GM12878 (cell line): ENCODE measurements around the gene MCCD1. TPM values are rescaled to one million over a fixed set of nuclear protein-coding genes. Genes with fewer than 3 reads are reported as not detected.

Experiments used
- ATAC-seq: fragments of 200-7000 bp; cut with Tn5 transposase; 3 replicates; pipeline ENCODE4 v1.9.1; 2020; ENCODE audit warnings: mild to moderate bottlenecking, moderate library complexity
- BruUV-seq: library from RNA; stranded (reverse); fragments of 400-500 nt; replicated peaks from 2 replicates; lab custom pipeline; 2021; lab: Mats Ljungman, UMichigan
- CTCF ChIA-PET: fragments of 300-600 bp; sonication (Branson Sonifier 250); formaldehyde crosslinking; extraction: SDS; loops from one replicate; lab custom pipeline; 2021; ENCODE audit warnings: inconsistent platforms; lab: Yijun Ruan, JAX
- POLR2A ChIA-PET: fragments of 350-600 bp; formaldehyde crosslinking; extraction: SDS; loops from one replicate; lab custom pipeline; 2021; ENCODE audit warnings: inconsistent platforms; lab: Charles Lee
- RAD21 ChIA-PET: fragments of 300-600 bp; sonication (Branson Sonifier 250); formaldehyde crosslinking; loops from one replicate; lab custom pipeline; 2023; ENCODE audit warnings: antibody characterized with exemption; ENCODE audit not compliant: unreplicated experiment; lab: Charles Lee
- SMC1A ChIA-PET: fragments of 300-600 bp; sonication (Branson Sonifier 250); formaldehyde crosslinking; loops from one replicate; lab custom pipeline; 2023; ENCODE audit not compliant: unreplicated experiment, uncharacterized antibody; lab: Charles Lee
- DNase-seq: peaks from one replicate; pipeline ENCODE4 v3.0.0-alpha.2; 2011; ENCODE audit warnings: low read depth, low spot score
- FAIRE-seq: peaks from 3 replicates; lab custom pipeline; 2011; peaks lifted over from hg19 to GRCh38; lab: Jason Lieb, UNC
- H2AFZ ChIP-seq: 2 replicates; pipeline ENCODE4 v1.6.0; 2011; ENCODE audit warnings: low read depth, low read length, control low read depth; ENCODE audit not compliant: control insufficient read depth
- H3K27ac ChIP-seq: 2 replicates; pipeline ENCODE4 v1.5.1; 2011; ENCODE audit warnings: control low read depth; ENCODE audit not compliant: control insufficient read depth, insufficient read depth
- H3K27me3 ChIP-seq, 2 experiments: replicated peaks in 1 of 2; 2 replicates each; pipeline versions ENCODE4 v1.6.0 to v1.6.1; 2011; ENCODE audit warnings: low read length in 1 of 2; ENCODE audit not compliant: control insufficient read depth in 2 of 2, insufficient read depth in 2 of 2
- H3K36me3 ChIP-seq, 2 experiments: 2 replicates each; pipeline ENCODE4 v1.5.1; 2011; ENCODE audit warnings: low read length in 1 of 2; ENCODE audit not compliant: control insufficient read depth in 2 of 2, insufficient read depth in 2 of 2
- H3K4me1 ChIP-seq: 2 replicates; pipeline ENCODE4 v1.6.1; 2011; ENCODE audit warnings: mild to moderate bottlenecking, low read length, moderate library complexity, mixed read lengths; ENCODE audit not compliant: control insufficient read depth, insufficient read depth
- H3K4me2 ChIP-seq: 2 replicates; pipeline ENCODE4 v1.6.0; 2011; ENCODE audit warnings: control low read depth; ENCODE audit not compliant: control insufficient read depth, insufficient read depth
- H3K4me3 ChIP-seq: fragments of 200-600 bp; sonication (generic); 2 replicates; pipeline ENCODE4 v1.5.1; 2016
- H3K79me2 ChIP-seq: 2 replicates; pipeline ENCODE4 v1.6.0; 2011; ENCODE audit warnings: low read length; ENCODE audit not compliant: control insufficient read depth, insufficient read depth
- H3K9ac ChIP-seq: 2 replicates; pipeline ENCODE4 v1.8.0; 2011; ENCODE audit warnings: low read length, control low read depth, mixed read lengths; ENCODE audit not compliant: control insufficient read depth, insufficient read depth
- H3K9me3 ChIP-seq: replicated peaks from 3 replicates; pipeline ENCODE4 v1.5.1; 2011; ENCODE audit warnings: mild to moderate bottlenecking, low read length; ENCODE audit not compliant: control insufficient read depth, insufficient read depth
- H4K20me1 ChIP-seq: 2 replicates; pipeline ENCODE4 v1.6.0; 2011; ENCODE audit not compliant: control insufficient read depth, insufficient read depth
- BHLHE40 ChIP-seq, 2 experiments: fragments of 450-650 bp in 1 of 2; IDR thresholded peaks; 2 replicates each; pipeline ENCODE4 v1.6.1; 2011 to 2017; ENCODE audit warnings: low read depth in 2 of 2, borderline replicate concordance in 1 of 2, improper control_type of control experiment in 1 of 2, low read length in 1 of 2, mild to moderate bottlenecking in 1 of 2
- CBFB ChIP-seq: IDR thresholded peaks from 2 replicates; pipeline ENCODE4 v1.6.1; 2016; ENCODE audit warnings: antibody characterized with exemption, low read depth
- CHD2 ChIP-seq: IDR thresholded peaks from 2 replicates; pipeline ENCODE4 v1.6.1; 2011; ENCODE audit warnings: low read depth, low read length, improper control_type of control experiment, borderline replicate concordance
- E4F1 ChIP-seq: fragments of 450-650 bp; IDR thresholded peaks from 2 replicates; pipeline ENCODE4 v1.6.1; 2018; ENCODE audit warnings: borderline replicate concordance, mild to moderate bottlenecking; ENCODE audit not compliant: partially characterized antibody
- EED ChIP-seq: sonication (generic); IDR thresholded peaks from 2 replicates; pipeline ENCODE4 v1.6.1; 2016; ENCODE audit warnings: antibody characterized with exemption, low read depth
- EGR1 ChIP-seq, 2 experiments: IDR thresholded peaks; 1 replicate in 1 of 2; 2 replicates in 1 of 2; pipeline ENCODE4 v1.6.1; 2011 to 2012; ENCODE audit warnings: low read depth in 2 of 2, low read length in 2 of 2, borderline replicate concordance in 1 of 2, mild to moderate bottlenecking in 1 of 2, moderate library complexity in 1 of 2
- EP300 ChIP-seq, 2 experiments: fragments of 150-350 bp in 1 of 2; IDR thresholded peaks; 2 replicates each; pipeline ENCODE4 v1.6.1; 2011 to 2012; ENCODE audit warnings: low read depth in 2 of 2, low read length in 2 of 2, borderline replicate concordance in 1 of 2, improper control_type of control experiment in 1 of 2, inconsistent platforms in 1 of 2; ENCODE audit not compliant: control insufficient read depth in 1 of 2
- ETV6 ChIP-seq, 2 experiments: fragments of 450-650 bp in 1 of 2; IDR thresholded peaks in 1 of 2; conservative IDR thresholded peaks in 1 of 2; 2 replicates each; pipeline ENCODE4 v1.6.1; 2014; ENCODE audit warnings: antibody characterized with exemption in 1 of 2, borderline replicate concordance in 1 of 2, low read depth in 1 of 2, mild to moderate bottlenecking in 1 of 2, moderate library complexity in 1 of 2
- HDGF ChIP-seq: fragments of 450-650 bp; IDR thresholded peaks from 2 replicates; pipeline ENCODE4 v1.6.1; 2016; ENCODE audit warnings: antibody characterized with exemption
- IKZF1 ChIP-seq: fragments of 450-650 bp; conservative IDR thresholded peaks from 2 replicates; pipeline ENCODE4 v1.6.1; 2017; ENCODE audit warnings: antibody characterized with exemption, mild to moderate bottlenecking
- IRF4 ChIP-seq: IDR thresholded peaks from 2 replicates; pipeline ENCODE4 v1.6.1; 2011; ENCODE audit warnings: low read depth, low read length
- NR2C1 ChIP-seq: fragments of 450-650 bp; IDR thresholded peaks from 2 replicates; pipeline ENCODE4 v1.6.1; 2017; ENCODE audit warnings: antibody characterized with exemption, mild to moderate bottlenecking, moderate library complexity
- NR2F1 ChIP-seq: fragments of 450-650 bp; conservative IDR thresholded peaks from 2 replicates; pipeline ENCODE4 v1.6.1; 2017; ENCODE audit warnings: mild to moderate bottlenecking
- POLR2AphosphoS2 ChIP-seq: IDR thresholded peaks from 2 replicates; pipeline ENCODE4 v1.6.1; 2011; ENCODE audit warnings: low read depth, mild to moderate bottlenecking, low read length, improper control_type of control experiment, moderate library complexity
- POLR2AphosphoS5 ChIP-seq: IDR thresholded peaks from 2 replicates; pipeline ENCODE4 v1.6.1; 2011; ENCODE audit warnings: mild to moderate bottlenecking, low read length, inconsistent platforms
- POU2F2 ChIP-seq: IDR thresholded peaks from 3 replicates; pipeline ENCODE4 v1.6.1; 2011; ENCODE audit warnings: low read depth, mild to moderate bottlenecking, low read length, borderline replicate concordance
- SP1 ChIP-seq: IDR thresholded peaks from one replicate; pipeline ENCODE4 v1.6.1; 2011; ENCODE audit warnings: low read depth, low read length
- SRF ChIP-seq, 2 experiments: IDR thresholded peaks; 2 replicates each; pipeline ENCODE4 v1.6.1; 2011; ENCODE audit warnings: low read depth in 2 of 2, low read length in 2 of 2, mild to moderate bottlenecking in 1 of 2, moderate library complexity in 1 of 2
- YY1 ChIP-seq: IDR thresholded peaks from 2 replicates; pipeline ENCODE4 v1.6.1; 2011; ENCODE audit warnings: low read depth, mild to moderate bottlenecking, low read length
- WGBS: methylation state at CpG from one replicate; pipeline ENCODE4 v1.1.6; 2016; ENCODE audit warnings: low lambda C conversion rate; ENCODE audit not compliant: insufficient replicate concordance, insufficient coverage; ENCODE audit errors: missing lambda C conversion rate; 5-methylcytosine and 5-hydroxymethylcytosine counted together
- in situ Hi-C: fragments of 300-500 bp; cut with MboI; formaldehyde crosslinking; loops from 9 replicates; pipeline ENCODE4 v1.14.3; 2018; ENCODE audit warnings: mixed read lengths
- intact Hi-C: fragments of 100-400 bp; cut with micrococcal nuclease; formaldehyde crosslinking; loops from one replicate; pipeline ENCODE4 v1.14.2; 2022; ENCODE audit not compliant: unreplicated experiment
- polyA plus RNA-seq, 11 experiments: library from polyadenylated mRNA; depleted of rRNA in 4 of 11; unstranded in 6 of 11; stranded (reverse) in 5 of 11; fragments of >200 nt; fragmentation: Nextera tagmentation in 4 of 11; fragmentation: Illumina TruSeq in 1 of 11; extraction: Ambion mirVana in 4 of 11; extraction: Trizol in 1 of 11; gene quantifications; 1 replicate in 1 of 11; 2 replicates in 10 of 11; pipeline versions ENCODE4 v1.2.1 to v1.2.3, GENCODE V29; 2011 to 2016; ENCODE audit warnings: inconsistent platforms in 2 of 11, missing spikeins in 2 of 11, low read depth in 1 of 11
- total RNA-seq, 4 experiments: library from RNA; depleted of rRNA in 3 of 4; stranded (reverse); fragments of >200 nt in 3 of 4; fragmentation: Illumina TruSeq in 1 of 4; extraction: Trizol in 1 of 4; gene quantifications; 2 replicates each; pipeline versions ENCODE4 v1.2.1 to v1.2.3, GENCODE V29; 2013 to 2021

The MCCD1 gene
- total and polyA plus RNA-seq, 10 of the 15 experiments (the other 5 are each of a cell fraction or from before 2014, with no cell fraction given): not detected

GRCh38 chr6:31567531-31568370 lies 39.0 kb downstream of the MCCD1 start:
- Histone ChIP-seq H3K36me3 (0 out of 4 replicates have a peak, but pooled peaks cover 0 to 4% of the 10 kb centered on the region in 2 experiments), H3K9ac (peak overlapping the region; percentile 52; the same call in 1 of the 2 replicates), H3K9me3 (no peaks in the 10 kb centered on the region), H4K20me1 (no peaks in the 10 kb centered on the region), H3K27ac (peak overlapping the region; percentile 90), H3K79me2 (peaks cover 20% of the 10 kb centered on the region), H3K4me3 (peak overlapping the region; percentile 8; the same call in 1 of the 2 replicates), H2AFZ (no peak overlapping the region), H3K4me2 (peak overlapping the region; percentile 82), H3K4me1 (peaks cover 64% of the 10 kb centered on the region), H3K27me3 (no peaks in the 10 kb centered on the region)
- RAD21 ChIA-PET: interaction anchor here (0.9 to 5.5 kb wide), 10 partner anchors 8 to 295 kb away, joined by 3 to 62 read pairs (median 6); partner anchors contain the start of genes LTB and NEU1
- WGBS: 14% methylated on average over 6 of the region's 9 CpGs
- ATAC-seq (peak; percentile 61), FAIRE-seq (no peak), DNase-seq (no peak)
- SMC1A ChIA-PET: interaction anchor here (1.0 to 45.5 kb wide), 4 partner anchors 13 to 75 kb away, joined by 3 to 1989 read pairs (median 996); partner anchors contain the start of genes ATP6V1G2, DDX39B, LST1 and LTA
- intact Hi-C loops (loop anchor here (1.0 kb wide), 1 partner anchor 7 kb away; no protein-coding TSS in a partner anchor), in situ Hi-C loops (loop anchor here (25.0 kb wide), 2 partner anchors 1045 to 1395 kb away; partner anchors contain the start of genes BRD2 and HLA-DMA)
- BruUV-seq: TSS peak; percentile 38
- CTCF ChIA-PET: interaction anchor here (3.2 to 34.8 kb wide), 3 partner anchors 10 to 20 kb away, joined by 34 to 2098 read pairs (median 38); partner anchors contain the start of genes LST1, LTB, NCR3 and TNF
- POLR2A ChIA-PET: interaction anchor here (0.5 to 15.1 kb wide), 9 partner anchors 9 to 264 kb away, joined by 3 to 222 read pairs (median 6); partner anchors contain the start of genes ATP6V1G2, LST1, LTB and NCR3
- 0 out of 3 replicates have a peak, but pooled peaks of 1 of the 2 experiments have one; percentile 22 for TF ChIP-seq EGR1 (IDR thresholded peaks at IDR 0.05; ENCODE audit: borderline replicate concordance in 1 of 2, low read depth in 2 of 2, low read length in 2 of 2)
- TF ChIP-seq NR2F1: peak; percentile 87
- peak; percentile 61; the same call in 1 of the 2 replicates for TF ChIP-seq IRF4
- TF ChIP-seq POLR2AphosphoS5: no peak
- 0 out of 2 replicates have a peak, but pooled peaks have one; percentile 36 for TF ChIP-seq CBFB
- 0 out of 2 replicates have a peak, but pooled peaks have one; percentile 16 for TF ChIP-seq YY1
- 0 out of 2 replicates have a peak, but pooled peaks have one; percentile 12 for TF ChIP-seq IKZF1
- TF ChIP-seq SRF (IDR thresholded peaks at IDR 0.05; ENCODE audit: low read depth in 2 of 2, low read length in 2 of 2): 0 out of 4 replicates have a peak, but pooled peaks of 1 of the 2 experiments have one; percentile 28
- peak in 1 of 2 experiments; percentile 9; a peak in 1 of 4 replicates for TF ChIP-seq BHLHE40 (IDR thresholded peaks at IDR 0.05; ENCODE audit: borderline replicate concordance in 1 of 2, low read depth in 2 of 2, low read length in 1 of 2)
- peak; percentile 56 for TF ChIP-seq SP1
- peak in 1 of 2 experiments; percentile 16; a peak in 1 of 4 replicates for TF ChIP-seq EP300 (IDR thresholded peaks at IDR 0.05; ENCODE audit: borderline replicate concordance in 1 of 2, control insufficient read depth in 1 of 2, low read depth in 2 of 2, low read length in 2 of 2)
- no peak; the same call in 1 of the 2 replicates for TF ChIP-seq NR2C1
- peak; percentile 84 for TF ChIP-seq EED
- TF ChIP-seq POLR2AphosphoS2: no peak
- peak; percentile 82 for TF ChIP-seq HDGF
- peak in 1 of 2 experiments; percentile 72; a peak in 2 of 4 replicates for TF ChIP-seq ETV6 (conservative IDR thresholded peaks at IDR 0.05 in 1 of 2, IDR thresholded peaks at IDR 0.05 in 1 of 2; ENCODE audit: borderline replicate concordance in 1 of 2, low read depth in 1 of 2)
- no peak for TF ChIP-seq E4F1
- TF ChIP-seq CHD2: 0 out of 2 replicates have a peak, but pooled peaks have one; percentile 18
- TF ChIP-seq POU2F2: peak; percentile 26; the same call in 1 of the 3 replicates
